Small intestine (tissue), 16 donors: ENCODE measurements around the gene PRDM7. TPM values are rescaled to one million over a fixed set of nuclear protein-coding genes. Genes with fewer than 3 reads are reported as not detected.
"Not testable (repeated sequence)": the region's sequence is repeated elsewhere in the genome, so short reads cannot be mapped to it uniquely, and the experiment has no call there.

Experiments used
- DNase-seq, 2 donors: peaks; one replicate each; pipeline versions ENCODE4 v3.0.0 to v3.0.0-alpha.2; 2013
- FAIRE-seq: peaks from 2 replicates; lab custom pipeline; 2012; peaks lifted over from hg19 to GRCh38; lab: Jason Lieb, UNC
- H3K27ac ChIP-seq, 3 donors: one replicate each; pipeline ENCODE4 v1.5.1; 2013; ENCODE audit warnings: low read length in 2 of 3, mild to moderate bottlenecking in 2 of 3, control low read depth in 1 of 3, inconsistent platforms in 1 of 3, low read depth in 1 of 3, moderate library complexity in 1 of 3
- H3K27me3 ChIP-seq, 3 donors: one replicate each; pipeline ENCODE4 v1.6.1; 2013; ENCODE audit warnings: low read length in 3 of 3, inconsistent platforms in 1 of 3; ENCODE audit not compliant: control insufficient read depth in 3 of 3, insufficient read depth in 3 of 3
- H3K36me3 ChIP-seq, 3 donors: one replicate each; pipeline ENCODE4 v1.6.1; 2013; ENCODE audit warnings: low read length in 3 of 3, inconsistent platforms in 1 of 3, low read depth in 1 of 3, mild to moderate bottlenecking in 1 of 3, moderate library complexity in 1 of 3; ENCODE audit not compliant: control insufficient read depth in 3 of 3, insufficient read depth in 2 of 3
- H3K4me1 ChIP-seq, 3 donors: one replicate each; pipeline ENCODE4 v1.6.1; 2013; ENCODE audit warnings: low read length in 2 of 3, inconsistent platforms in 1 of 3, low read depth in 1 of 3, mild to moderate bottlenecking in 1 of 3, moderate library complexity in 1 of 3; ENCODE audit not compliant: control insufficient read depth in 3 of 3, insufficient read depth in 2 of 3
- H3K4me3 ChIP-seq, 3 donors: one replicate each; pipeline ENCODE4 v1.5.1; 2013; ENCODE audit warnings: low read length in 3 of 3, control low read depth in 1 of 3, inconsistent platforms in 1 of 3, low read depth in 1 of 3, mild to moderate bottlenecking in 1 of 3, moderate library complexity in 1 of 3
- H3K9me3 ChIP-seq, 2 donors: one replicate each; pipeline ENCODE4 v1.6.1; 2013; ENCODE audit warnings: low read depth in 1 of 2, low read length in 1 of 2; ENCODE audit not compliant: control insufficient read depth in 2 of 2, insufficient read depth in 1 of 2
- WGBS, 3 donors: extraction: QIAGEN DNeasy Blood & Tissue Kit; methylation state at CpG; one replicate each; pipeline ENCODE4 v1.1.7; 2013; 5-methylcytosine and 5-hydroxymethylcytosine counted together
- long read RNA-seq, 10 donors: transcript quantifications; one replicate each; lab custom pipeline, GENCODE V29; 2026
- polyA plus RNA-seq, 4 donors: library from polyadenylated mRNA; stranded (reverse) in 3 of 4; unstranded in 1 of 4; fragments of 200-250 nt in 3 of 4; fragments of 120-200 nt in 1 of 4; gene quantifications; one replicate each; pipeline versions ENCODE4 v1.2.1 to v1.2.3, GENCODE V29; 2013
- donor health status: healthy with polysubstance abuse.
- donor health status: control.
- donor health status: control.
- donor health status: Bipolar disorder and iron deficiency.
- donor health status: healthy.

The PRDM7 gene
- polyA plus RNA-seq, result under 1 TPM in 1 of 4 donors, not detected in 3; 0.01 TPM
- long read RNA-seq, donor 1, result 0 reads
- long read RNA-seq, donor 2, result 0 reads
- long read RNA-seq, donor 3, result 0 reads
- long read RNA-seq, donor 4, result 0 reads
- long read RNA-seq, donor 5, result 0 reads
- long read RNA-seq, donor 6, result 0 reads
- long read RNA-seq, donor 7, result 0 reads
- long read RNA-seq, donor 8, result 0 reads
- long read RNA-seq, donor 9, result 0 reads
- long read RNA-seq, donor 10, result 0 reads

DNA sequence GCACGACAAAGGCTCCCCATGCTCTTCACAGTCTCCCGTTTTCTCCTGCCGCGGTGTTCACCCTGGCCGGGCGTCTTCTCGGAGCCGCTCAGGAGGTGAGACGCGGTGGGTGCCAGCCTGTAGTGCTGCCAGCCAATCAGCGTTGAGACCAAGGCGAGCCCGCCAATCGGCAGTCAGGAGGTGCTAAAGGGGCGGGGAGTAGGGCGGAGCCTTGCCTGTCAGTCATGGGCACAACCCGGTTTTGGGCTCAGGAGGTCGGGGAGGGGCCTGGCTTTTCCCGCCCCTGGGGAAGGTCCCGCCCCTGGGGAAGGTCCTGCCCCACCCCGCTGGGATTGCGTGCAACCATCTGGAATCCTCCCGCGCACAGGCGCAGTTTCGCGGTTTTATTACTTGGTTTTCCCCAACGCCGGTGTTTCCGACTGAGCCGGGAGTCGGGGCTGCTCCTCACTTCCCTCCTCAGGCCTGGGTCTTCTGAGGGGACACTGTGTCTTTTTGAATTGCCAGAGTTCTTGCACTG is at the start of gene PRDM7:
PRDM7 (minus strand) TSS at position 92 of the 517 bp plus-strand sequence. CDS start 1,421 bp downstream, outside the sequence.
- Histone ChIP-seq H3K4me1 (no peaks in the 10 kb centered on the region), H3K36me3 (no peaks in the 10 kb centered on the region), H3K27me3 (peaks cover 0 to 7% (median 0%) of the 10 kb centered on the region in 3 donors), H3K4me3 (peak within 1 kb of the TSS in 1 of 3 donors; percentile 19), H3K27ac (peak within 1 kb of the TSS in 1 of 3 donors; percentile 36), H3K9me3 (peaks cover 0 to 6% of the 10 kb centered on the region in 2 donors)
- WGBS, 3 donors, result 0 to 14% (median 3%) methylated on average over 32 of the region's 32 CpGs
- no peak for FAIRE-seq
- peak; percentile 90 to 97 for DNase-seq

DNA sequence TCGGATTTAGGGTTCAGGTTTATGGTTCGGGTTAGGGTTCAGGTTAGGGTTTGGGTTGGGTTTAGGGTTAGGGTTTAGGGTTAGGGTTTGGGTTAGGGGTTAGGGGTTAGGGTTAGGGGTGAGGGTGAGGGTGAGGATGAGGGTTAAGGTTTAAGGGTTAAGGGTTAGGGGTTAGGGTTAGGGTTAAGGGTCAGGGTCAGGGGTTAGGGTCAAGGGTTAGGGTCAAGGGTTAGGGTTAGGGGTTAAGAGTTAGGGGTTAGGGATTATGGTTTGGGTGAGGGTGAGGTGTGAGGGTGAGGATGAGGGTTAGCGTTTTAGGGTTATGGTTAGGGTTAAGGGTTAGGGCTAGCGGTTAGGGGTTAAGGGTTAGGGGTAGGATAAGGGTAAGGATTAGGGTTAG is 44.7 kb upstream of the PRDM7 start:
- H3K4me1 ChIP-seq, H3K27me3 ChIP-seq, H3K36me3 ChIP-seq, H3K9me3 ChIP-seq, FAIRE-seq, H3K4me3 ChIP-seq, DNase-seq, H3K27ac ChIP-seq: not testable (repeated sequence)
- WGBS, 3 donors, result 96 to 100% methylated on average over 1 of the region's 4 CpGs; no CpG with 5 or more reads in 1 of the 3 donors

DNA sequence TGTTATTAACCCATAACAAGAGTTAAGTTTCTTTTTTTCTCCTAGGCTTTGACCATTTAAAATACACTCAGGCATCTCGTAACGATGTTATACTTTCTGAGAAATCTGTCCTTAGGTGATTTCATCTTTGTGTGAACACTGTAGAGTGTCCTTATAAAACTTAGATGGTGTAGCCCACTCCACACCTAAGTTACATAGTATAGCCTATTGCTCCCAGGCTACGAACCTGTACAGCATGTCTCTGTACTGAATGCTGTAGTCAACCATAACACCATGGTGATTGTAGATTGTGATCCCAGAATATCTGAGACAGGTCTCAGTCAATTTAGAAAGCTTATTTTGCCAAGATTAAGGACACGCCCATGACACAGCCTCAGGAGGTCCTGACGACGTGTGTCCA is 30.5 kb upstream of the PRDM7 start:
- not testable (repeated sequence) for H3K4me3 ChIP-seq, H3K4me1 ChIP-seq, H3K27me3 ChIP-seq, FAIRE-seq, H3K27ac ChIP-seq, H3K9me3 ChIP-seq, H3K36me3 ChIP-seq, DNase-seq
- 45% methylated on average over 2 of the region's 6 CpGs; no CpG with 5 or more reads in 2 of the 3 donors for WGBS, 3 donors

DNA sequence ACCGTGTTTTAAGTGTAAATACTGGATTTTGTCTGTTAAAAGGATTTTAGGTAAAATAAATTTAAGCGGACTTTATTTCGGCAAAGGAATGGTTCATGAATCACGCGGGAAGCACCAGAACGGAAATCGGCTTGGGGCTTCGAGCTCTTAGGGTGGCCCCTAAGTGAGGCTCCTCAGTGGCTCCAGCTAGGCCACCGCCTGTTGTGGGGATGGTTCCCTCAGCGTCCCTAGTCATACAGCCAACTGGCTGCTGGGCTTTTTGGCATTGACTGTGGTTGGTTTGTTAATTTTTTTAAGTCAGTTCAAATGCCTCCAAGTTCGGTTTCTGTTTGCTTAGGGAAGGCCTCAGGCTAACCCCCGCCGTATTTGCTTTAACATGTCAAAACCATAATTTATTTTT is 29.9 kb upstream of the PRDM7 start:
- not testable (repeated sequence) for H3K4me1 ChIP-seq, FAIRE-seq, H3K27me3 ChIP-seq, H3K9me3 ChIP-seq, H3K4me3 ChIP-seq, H3K36me3 ChIP-seq, H3K27ac ChIP-seq, DNase-seq
- 76 to 92% (median 83%) methylated on average over 8 of the region's 13 CpGs for WGBS, 3 donors

DNA sequence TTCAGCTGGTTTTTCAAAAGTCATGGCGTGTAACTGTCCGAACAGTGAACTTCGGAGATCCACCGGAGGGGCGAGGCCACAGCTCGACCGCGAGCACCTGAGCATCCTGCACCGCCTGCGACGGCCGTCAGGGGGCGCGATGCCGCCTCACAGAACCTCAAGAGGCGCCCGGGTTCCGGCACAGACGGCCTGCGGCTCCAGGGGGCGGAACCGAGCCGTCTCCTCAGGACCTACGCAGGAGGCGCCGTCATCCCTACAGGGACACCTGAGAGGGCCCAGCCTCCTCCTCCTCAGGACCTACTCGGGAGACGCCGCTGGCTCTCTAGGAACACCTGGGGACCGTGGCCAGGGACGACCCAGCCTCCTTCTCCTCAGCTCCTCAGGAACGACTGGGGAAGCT is 29.1 kb upstream of the PRDM7 start:
- not testable (repeated sequence) for H3K4me3 ChIP-seq, H3K36me3 ChIP-seq, H3K27ac ChIP-seq, H3K4me1 ChIP-seq, DNase-seq, H3K9me3 ChIP-seq, FAIRE-seq, H3K27me3 ChIP-seq
- WGBS, 3 donors, result 30 to 58% (median 42%) methylated on average over 20 to 32 of the region's 32 CpGs

DNA sequence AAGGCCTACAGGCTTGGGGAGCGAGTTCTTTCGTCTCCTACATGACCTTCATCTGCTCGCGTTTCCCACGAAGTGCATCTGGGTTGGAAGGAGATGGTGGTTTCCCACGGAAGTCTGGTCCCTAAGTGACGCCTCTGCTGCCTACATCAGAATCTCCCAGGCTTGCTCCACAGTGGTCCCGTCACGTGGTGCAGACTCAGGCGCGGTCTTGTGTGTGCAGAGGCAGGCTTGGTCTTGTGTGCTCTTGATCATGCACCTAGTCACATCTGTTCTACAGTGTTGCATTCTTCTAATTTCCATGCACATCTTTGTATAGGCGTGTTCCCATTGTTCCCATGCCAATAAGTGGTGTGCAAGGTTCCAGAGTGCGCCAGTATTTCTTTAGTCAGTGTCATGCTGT is 27.6 kb upstream of the PRDM7 start:
- not testable (repeated sequence) for H3K4me1 ChIP-seq, H3K9me3 ChIP-seq, DNase-seq, H3K4me3 ChIP-seq, H3K36me3 ChIP-seq, FAIRE-seq, H3K27me3 ChIP-seq, H3K27ac ChIP-seq
- WGBS, 3 donors, result 85 to 87% (median 85%) methylated on average over 12 to 13 of the region's 13 CpGs

DNA sequence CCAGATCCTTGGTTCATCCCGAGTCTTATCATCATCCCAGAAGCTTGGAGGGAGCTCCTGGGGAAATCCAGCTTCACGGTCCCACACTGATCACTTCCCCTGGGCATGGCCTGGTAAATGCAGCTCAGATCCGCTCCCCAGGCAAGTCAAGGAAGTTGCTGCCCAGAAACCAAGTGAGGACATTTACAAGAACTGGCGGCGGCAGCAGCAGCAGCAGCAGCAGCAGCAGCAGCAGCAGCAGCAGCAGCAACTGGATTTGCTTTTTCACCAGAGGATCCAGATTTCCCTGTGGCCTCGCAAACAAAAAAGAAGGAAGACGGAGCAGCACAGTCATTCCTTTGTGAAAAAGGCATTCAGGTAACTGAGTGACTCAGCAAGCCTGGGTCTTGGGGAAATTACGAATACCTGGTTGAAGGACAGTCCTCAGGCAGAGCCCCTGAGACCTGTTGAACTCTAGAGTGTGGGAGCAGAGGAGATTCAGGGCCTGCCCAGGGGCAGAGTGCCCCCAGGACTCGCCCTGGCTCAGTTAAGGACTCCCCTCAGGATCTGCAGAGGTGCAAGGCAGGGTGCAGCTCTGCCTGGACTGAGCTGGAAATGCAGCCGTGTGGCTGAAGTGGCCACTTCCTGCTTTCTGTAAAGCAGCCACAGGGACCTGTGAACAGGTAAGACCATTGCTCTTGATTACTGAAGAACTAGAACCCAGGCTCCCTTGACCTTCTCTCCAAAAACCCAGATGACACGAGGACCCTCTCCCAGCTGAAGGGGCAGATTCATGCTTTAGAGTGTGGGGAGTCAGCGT is 25.2 kb upstream of the PRDM7 start:
- H3K4me1 ChIP-seq, H3K27ac ChIP-seq, H3K27me3 ChIP-seq, DNase-seq, H3K36me3 ChIP-seq, H3K4me3 ChIP-seq, FAIRE-seq, H3K9me3 ChIP-seq: not testable (repeated sequence)
- 69 to 73% (median 72%) methylated on average over 5 to 11 of the region's 12 CpGs for WGBS, 3 donors

DNA sequence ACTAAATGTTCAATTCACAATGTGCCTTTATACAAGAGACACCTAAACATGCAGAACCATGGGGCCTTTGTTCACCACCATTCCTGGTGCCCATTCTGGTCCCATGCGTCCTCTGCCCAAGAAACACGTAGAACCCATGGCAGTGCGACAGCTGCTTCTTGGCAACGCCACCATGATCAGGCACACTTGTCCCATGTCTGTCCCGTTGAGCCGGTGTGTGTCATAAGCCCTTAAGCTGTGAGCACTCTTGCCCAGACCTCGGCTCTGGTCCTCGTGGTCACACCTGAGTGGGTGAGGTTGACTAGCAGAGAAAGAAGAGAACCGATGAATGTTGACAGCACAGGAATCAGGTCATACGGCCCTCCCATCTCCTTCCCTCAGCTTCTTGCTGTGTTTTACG is 24.2 kb upstream of the PRDM7 start:
- 89 to 93% (median 90%) methylated on average over 9 to 10 of the region's 11 CpGs for WGBS, 3 donors
- not testable (repeated sequence) for H3K9me3 ChIP-seq, FAIRE-seq, H3K27me3 ChIP-seq, H3K36me3 ChIP-seq, H3K4me1 ChIP-seq, DNase-seq, H3K27ac ChIP-seq, H3K4me3 ChIP-seq
